ENCODE measurements around the gene SLC20A1. TPM values are rescaled to one million over a fixed set of nuclear protein-coding genes. Genes with fewer than 3 reads are reported as not detected.

SLC20A1 gene, protein sequence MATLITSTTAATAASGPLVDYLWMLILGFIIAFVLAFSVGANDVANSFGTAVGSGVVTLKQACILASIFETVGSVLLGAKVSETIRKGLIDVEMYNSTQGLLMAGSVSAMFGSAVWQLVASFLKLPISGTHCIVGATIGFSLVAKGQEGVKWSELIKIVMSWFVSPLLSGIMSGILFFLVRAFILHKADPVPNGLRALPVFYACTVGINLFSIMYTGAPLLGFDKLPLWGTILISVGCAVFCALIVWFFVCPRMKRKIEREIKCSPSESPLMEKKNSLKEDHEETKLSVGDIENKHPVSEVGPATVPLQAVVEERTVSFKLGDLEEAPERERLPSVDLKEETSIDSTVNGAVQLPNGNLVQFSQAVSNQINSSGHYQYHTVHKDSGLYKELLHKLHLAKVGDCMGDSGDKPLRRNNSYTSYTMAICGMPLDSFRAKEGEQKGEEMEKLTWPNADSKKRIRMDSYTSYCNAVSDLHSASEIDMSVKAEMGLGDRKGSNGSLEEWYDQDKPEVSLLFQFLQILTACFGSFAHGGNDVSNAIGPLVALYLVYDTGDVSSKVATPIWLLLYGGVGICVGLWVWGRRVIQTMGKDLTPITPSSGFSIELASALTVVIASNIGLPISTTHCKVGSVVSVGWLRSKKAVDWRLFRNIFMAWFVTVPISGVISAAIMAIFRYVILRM
- total RNA-seq (10 to 100 TPM; 38.7 to 47.8 TPM), polyA plus RNA-seq (ENCODE audit: insufficient read depth, low read depth, low replicate concordance) (30.2 TPM)
- long read RNA-seq, donor 1, transcript SLC20A1-201 (11 exons, 3,381 nt): major isoform, 10 of 19 reads
- long read RNA-seq, donor 1, partial matches to known transcripts: 9 of 19 reads
- long read RNA-seq, donor 1, other reads (novel, unspliced or antisense): 0 of 19 reads
- long read RNA-seq, donor 2, partial matches to known transcripts: 0 of 4 reads
- long read RNA-seq, donor 2, other reads (novel, unspliced or antisense): 0 of 4 reads

DNA sequence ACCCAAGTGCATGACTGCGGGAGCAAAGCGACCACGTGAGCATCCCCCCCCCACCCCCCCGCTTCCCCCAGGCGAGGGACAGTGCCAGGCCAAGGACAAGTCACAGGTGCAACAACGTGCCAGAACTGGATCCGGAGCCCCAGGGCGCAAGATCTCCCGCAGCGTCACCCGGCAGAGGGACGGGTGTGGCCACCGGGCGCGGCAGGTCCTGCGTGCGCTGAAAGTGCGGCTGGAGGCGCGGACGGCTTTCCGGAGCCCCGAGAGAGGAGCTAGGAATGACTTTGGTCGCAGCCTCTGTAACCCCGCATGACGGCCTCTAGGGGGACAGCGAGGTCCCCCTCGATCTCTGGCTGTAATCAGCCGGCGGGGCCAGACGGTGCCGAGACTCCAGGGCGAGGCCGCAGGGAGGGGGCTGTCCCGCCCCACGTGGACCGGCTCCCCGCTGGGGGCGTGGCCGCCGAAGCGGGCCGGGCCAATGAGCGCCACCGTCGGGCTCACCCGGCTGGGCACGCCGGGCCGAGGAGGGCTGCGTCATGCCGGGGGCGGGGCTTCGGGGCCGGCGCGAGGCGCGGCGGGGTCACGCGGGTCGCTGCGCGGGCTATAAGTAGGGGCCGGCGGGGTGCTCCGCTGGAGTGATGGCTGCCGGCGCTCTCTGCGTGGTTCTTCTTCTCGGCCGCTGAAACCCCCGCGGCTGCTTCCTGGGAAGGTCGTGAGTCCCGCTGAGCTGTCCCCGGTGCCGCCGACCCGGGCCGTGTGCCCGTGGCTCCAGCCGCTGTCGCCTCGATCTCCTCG is at the start of gene SLC20A1:
Gene SLC20A1, plus strand, starts transcription at position 630 of the 792 bp plus-strand sequence. CDS start 890 bp downstream, outside the sequence.
- Histone ChIP-seq H3K4me1 (peaks cover 13% of the 10 kb centered on the region), H3K27ac (peak within 1 kb of the TSS; percentile 90 to 97), H3K4me3 (peak within 1 kb of the TSS; percentile 86 to 97), H3K9me3 (no peaks in the 10 kb centered on the region), H3K36me3 (ENCODE audit: low read depth, missing control alignments) (no peaks in the 10 kb centered on the region), H3K27me3 (no peaks in the 10 kb centered on the region)
- 0% methylated on average over 54 of the region's 87 CpGs; no CpG with 5 or more reads in 1 of the 2 donors for WGBS, 2 donors
- DNase-seq: peak; percentile 97
- TF ChIP-seq, protein P1, sequence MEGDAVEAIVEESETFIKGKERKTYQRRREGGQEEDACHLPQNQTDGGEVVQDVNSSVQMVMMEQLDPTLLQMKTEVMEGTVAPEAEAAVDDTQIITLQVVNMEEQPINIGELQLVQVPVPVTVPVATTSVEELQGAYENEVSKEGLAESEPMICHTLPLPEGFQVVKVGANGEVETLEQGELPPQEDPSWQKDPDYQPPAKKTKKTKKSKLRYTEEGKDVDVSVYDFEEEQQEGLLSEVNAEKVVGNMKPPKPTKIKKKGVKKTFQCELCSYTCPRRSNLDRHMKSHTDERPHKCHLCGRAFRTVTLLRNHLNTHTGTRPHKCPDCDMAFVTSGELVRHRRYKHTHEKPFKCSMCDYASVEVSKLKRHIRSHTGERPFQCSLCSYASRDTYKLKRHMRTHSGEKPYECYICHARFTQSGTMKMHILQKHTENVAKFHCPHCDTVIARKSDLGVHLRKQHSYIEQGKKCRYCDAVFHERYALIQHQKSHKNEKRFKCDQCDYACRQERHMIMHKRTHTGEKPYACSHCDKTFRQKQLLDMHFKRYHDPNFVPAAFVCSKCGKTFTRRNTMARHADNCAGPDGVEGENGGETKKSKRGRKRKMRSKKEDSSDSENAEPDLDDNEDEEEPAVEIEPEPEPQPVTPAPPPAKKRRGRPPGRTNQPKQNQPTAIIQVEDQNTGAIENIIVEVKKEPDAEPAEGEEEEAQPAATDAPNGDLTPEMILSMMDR (IDR thresholded peaks at IDR 0.05): peak in 2 of 3 experiments; percentile 20 to 56
- peak; percentile 85 for TF ChIP-seq POLR2A (IDR thresholded peaks at IDR 0.05)
- intact Hi-C loops (cut with DNase I; ENCODE audit: low total_unique reads): no loop called here

DNA sequence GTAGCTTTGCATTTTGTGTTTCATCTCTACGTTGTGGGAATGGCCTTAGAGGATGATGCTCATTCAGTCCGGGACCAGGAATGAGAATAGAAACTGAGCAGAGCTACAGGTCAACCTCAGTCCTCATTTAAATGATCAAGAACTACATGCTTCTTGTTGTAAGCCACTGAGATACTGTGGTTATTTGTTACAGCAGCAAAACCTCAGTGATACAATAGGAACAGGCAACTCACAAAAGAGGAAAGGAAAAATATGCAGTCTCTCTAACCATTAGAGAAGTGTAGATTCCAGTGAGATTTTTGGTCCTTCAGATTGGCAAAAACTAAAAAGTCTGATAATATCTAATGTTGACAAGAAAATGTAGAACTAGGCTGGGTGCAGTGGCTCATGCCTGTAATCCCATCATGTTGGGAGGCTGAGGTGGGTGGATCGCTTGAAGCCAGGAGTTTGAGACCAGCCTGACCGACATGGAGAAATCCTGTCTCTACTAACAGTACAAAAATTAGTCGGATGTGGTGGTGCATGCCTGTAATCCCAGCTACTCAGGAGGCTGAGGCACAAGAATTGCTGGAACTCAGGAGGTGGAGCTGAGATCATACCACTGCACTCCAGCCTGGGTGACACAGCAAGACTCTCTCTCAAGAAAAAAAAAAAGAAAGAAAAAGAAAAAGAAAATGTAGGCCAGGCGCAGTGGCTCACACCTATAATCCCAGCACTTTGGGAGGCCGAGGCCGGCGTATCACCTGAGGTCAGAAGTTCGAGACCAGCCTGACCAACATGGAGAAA is 48.0 kb upstream of the SLC20A1 start:
- no peaks in the 10 kb centered on the region for H3K9me3 ChIP-seq
- DNase-seq: no peak
- no peaks in the 10 kb centered on the region for H3K36me3 ChIP-seq (ENCODE audit: low read depth, missing control alignments)
- H3K4me1 ChIP-seq: no peaks in the 10 kb centered on the region
- intact Hi-C loops (cut with DNase I; ENCODE audit: low total_unique reads): no loop called here
- TF ChIP-seq, protein P1 (IDR thresholded peaks at IDR 0.05): no peak
- TF ChIP-seq POLR2A (IDR thresholded peaks at IDR 0.05): no peak
- no peaks in the 10 kb centered on the region for H3K27me3 ChIP-seq
- no peak overlapping the region for H3K27ac ChIP-seq
- H3K4me3 ChIP-seq: no peak overlapping the region
- WGBS, 2 donors: 91 to 96% methylated on average over 10 of the region's 10 CpGs

DNA sequence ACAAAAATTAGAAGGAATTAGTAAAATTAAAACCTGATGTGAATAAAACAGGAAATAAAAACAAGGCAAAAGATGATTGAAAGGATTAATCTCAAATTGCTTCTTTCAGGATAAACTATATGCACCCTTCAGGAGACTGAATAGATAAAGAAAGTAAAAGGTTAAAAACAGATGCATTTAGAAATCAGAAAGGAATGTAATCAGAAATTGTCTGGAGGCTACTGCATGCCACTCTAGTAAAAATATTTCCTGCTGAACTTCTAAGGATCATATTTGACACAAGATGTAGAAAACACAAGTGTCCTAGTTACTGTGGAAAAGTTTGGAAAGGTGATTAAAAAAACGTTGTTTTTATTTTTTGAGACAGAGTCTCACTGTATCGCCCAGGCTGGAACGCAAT is 45.1 kb upstream of the SLC20A1 start:
- DNase-seq: no peak
- no peaks in the 10 kb centered on the region for H3K36me3 ChIP-seq (ENCODE audit: low read depth, missing control alignments)
- H3K9me3 ChIP-seq: no peaks in the 10 kb centered on the region
- no peak overlapping the region for H3K4me3 ChIP-seq
- H3K4me1 ChIP-seq: no peaks in the 10 kb centered on the region
- no peaks in the 10 kb centered on the region for H3K27me3 ChIP-seq
- WGBS, 2 donors: 73 to 82% methylated on average over 3 of the region's 3 CpGs
- intact Hi-C loops (cut with DNase I; ENCODE audit: low total_unique reads): no loop called here
- TF ChIP-seq, protein P1 (IDR thresholded peaks at IDR 0.05): no peak
- no peak for TF ChIP-seq POLR2A (IDR thresholded peaks at IDR 0.05)
- H3K27ac ChIP-seq: no peak overlapping the region

DNA sequence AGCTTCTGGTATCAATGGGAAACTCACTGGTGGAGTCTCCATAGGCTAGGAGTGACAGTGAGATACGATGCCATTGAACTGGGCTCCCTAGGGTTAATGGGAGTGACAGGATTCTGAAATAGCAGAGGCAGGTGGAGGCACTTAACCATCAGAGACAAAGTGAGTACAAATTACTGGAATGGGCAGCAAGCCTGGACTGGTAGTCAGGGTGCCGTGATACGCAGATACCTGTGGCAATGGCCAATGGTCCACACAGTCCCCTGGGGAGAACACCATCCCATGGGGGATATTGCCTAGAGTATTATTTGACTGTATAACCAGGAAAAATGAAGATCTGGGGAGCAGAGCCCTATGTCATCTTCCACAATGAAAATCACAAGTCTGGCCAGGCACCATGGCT is 44.0 kb upstream of the SLC20A1 start:
- intact Hi-C loops (cut with DNase I; ENCODE audit: low total_unique reads): no loop called here
- Histone ChIP-seq H3K27ac (no peak overlapping the region), H3K4me3 (no peak overlapping the region), H3K27me3 (no peaks in the 10 kb centered on the region), H3K4me1 (no peaks in the 10 kb centered on the region), H3K9me3 (no peaks in the 10 kb centered on the region), H3K36me3 (ENCODE audit: low read depth, missing control alignments) (no peaks in the 10 kb centered on the region)
- WGBS, 2 donors: 96 to 97% methylated on average over 3 of the region's 3 CpGs
- TF ChIP-seq POLR2A (IDR thresholded peaks at IDR 0.05): no peak
- TF ChIP-seq, protein P1 (IDR thresholded peaks at IDR 0.05): no peak
- DNase-seq: no peak
